Kidney glomerular epithelial cell (primary cell): ENCODE results near the gene PYGM.

Experiments used
- DNase-seq: peaks from one replicate; lab custom pipeline; 2025; lab: John Stamatoyannopoulos, UW

The PYGM gene

GRCh38 chr11:64767344-64768299, 7.8 kb upstream of the PYGM start:
- peak; percentile 52 for DNase-seq

GRCh38 chr11:64766881-64767280, 7.1 kb upstream of the PYGM start:
- DNase-seq: no peak

- DNase-seq: no peak
Measured at GRCh38 chr11:64765851-64766665, 6.3 kb upstream of the PYGM start.

DNA sequence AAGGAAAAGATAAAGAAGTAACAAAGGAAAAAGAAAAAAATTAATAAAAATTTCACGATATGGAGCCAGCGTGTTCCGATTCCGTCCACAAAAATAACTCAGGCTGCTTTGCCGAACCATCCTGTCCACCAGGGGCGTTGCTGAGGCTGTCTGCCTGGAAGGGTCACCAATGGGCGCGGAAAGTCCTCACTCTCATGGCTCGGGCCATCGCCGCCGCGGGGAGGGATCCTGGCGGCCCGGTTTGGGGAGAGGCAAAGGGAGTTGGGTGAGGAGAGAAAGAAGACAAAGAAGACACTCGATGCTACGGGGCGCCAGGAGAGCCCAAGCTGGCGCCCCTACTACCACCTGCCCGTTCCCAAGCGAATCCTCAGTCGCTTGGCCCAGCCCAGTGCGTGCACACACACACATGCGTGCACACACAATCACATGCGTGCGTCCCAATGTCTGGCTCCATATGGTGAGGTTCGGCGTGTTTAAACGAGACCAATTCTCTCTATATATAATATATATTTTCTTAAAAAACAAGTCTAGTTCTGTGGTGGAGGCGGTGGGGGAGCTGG, 5.6 kb upstream of the PYGM start:
- no peak for DNase-seq

DNA sequence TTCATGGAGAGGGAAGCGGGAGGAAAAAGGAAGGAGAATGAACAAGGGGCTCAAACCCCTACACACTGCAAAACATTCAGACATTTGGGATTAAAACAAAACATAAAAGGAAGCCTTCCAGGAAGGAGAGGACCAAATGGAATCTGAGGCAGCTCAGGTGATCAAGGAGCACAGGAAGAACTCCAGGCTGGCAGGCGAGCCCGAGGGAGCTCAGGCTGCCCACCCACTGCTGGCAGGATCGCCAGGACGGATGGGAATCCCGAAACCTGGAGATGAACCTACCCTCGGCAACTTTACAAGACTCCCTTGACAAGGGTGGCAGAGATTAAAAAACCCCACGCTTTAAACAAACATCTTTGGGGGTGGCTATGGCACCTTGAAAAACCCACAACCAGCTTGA, 5.0 kb upstream of the PYGM start:
- no peak for DNase-seq

- DNase-seq: no peak
Measured at GRCh38 chr11:64764040-64764611, 4.4 kb upstream of the PYGM start.

GRCh38 chr11:64763526-64764039, 3.8 kb upstream of the PYGM start:
- DNase-seq: no peak

GRCh38 chr11:64762674-64763525, 3.1 kb upstream of the PYGM start:
- DNase-seq: peak; percentile 86

- no peak for DNase-seq
Measured at GRCh38 chr11:64762277-64762673, 2.5 kb upstream of the PYGM start.

GRCh38 chr11:64760759-64761420, 1.1 kb upstream of the PYGM start:
- no peak for DNase-seq

GRCh38 chr11:64759131-64759721, 548 bp downstream of the PYGM start:
- no peak for DNase-seq

DNA sequence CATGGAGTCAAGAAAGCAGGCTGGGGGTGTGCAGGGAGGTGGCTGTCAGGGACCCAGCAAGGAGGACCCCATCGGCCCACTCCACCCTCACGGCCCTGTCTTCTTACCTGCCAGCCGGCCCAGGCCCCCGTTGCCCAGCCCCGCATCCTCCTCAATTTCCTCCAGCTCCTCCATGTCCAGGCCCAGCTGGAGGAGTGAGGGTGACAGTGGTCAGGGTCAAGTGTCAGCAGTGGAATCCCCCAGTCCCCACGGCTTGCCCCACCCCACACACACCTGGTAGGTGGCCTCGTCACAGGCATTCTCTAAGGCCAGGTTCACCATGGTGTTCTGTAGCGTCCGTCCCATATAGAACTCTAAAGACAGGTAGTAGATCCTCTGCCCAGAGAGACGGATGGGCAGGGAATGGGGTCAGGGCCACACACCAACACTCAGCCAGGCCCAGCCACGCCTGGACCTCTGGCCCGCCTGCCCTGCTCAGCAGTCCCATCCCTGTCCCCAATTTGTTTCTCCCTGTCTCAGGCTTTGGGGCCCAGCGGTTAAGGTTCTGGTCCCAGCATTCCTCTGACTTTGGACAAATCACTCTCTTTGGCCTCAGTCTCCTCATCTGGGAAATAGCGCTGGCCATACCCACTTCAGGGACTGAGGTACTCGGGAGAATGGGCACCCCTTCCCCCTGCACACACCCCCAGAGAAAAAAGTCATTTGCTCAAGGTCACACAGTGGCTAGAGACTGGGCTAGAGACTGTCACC, 1.3 kb downstream of the PYGM start:
- DNase-seq: no peak

DNA sequence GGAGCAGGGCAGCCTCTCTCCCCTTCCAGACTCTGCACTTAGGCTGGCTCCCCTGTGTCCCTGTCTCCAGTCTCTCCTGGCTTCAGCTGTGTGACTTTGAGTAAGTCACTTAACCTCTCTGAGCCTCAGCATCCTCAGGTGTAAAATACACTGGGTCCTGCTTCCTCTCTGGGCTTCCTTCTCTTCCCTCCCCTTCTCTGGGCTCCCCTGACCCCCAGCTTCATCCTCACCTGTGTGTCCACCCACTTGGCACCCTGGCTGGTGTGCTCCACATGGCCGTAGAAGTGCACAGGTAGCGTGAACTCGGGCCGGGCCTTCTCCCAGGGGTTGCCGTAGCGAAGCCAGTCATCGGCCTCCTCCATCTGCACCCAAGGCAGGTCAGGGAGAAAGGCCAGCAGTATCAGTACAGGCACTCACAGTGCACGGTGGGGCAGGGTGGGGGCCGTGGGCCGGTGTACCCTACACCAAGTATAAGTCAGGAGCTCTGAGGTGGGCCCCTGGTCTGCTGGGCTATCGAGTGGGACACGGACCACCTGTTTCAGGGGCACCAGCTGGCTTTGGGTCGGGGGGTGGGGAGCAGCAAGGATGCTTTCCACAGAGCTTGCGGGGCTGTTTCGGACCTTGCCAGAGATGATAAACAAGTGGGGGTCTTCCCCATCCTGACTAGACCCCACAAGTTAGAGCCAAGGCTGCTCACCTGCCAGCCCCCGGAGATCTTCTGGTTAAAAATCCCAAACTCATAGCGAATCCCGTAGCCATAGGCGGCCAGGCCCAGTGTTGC, 2.0 kb downstream of the PYGM start:
- DNase-seq: no peak

DNA sequence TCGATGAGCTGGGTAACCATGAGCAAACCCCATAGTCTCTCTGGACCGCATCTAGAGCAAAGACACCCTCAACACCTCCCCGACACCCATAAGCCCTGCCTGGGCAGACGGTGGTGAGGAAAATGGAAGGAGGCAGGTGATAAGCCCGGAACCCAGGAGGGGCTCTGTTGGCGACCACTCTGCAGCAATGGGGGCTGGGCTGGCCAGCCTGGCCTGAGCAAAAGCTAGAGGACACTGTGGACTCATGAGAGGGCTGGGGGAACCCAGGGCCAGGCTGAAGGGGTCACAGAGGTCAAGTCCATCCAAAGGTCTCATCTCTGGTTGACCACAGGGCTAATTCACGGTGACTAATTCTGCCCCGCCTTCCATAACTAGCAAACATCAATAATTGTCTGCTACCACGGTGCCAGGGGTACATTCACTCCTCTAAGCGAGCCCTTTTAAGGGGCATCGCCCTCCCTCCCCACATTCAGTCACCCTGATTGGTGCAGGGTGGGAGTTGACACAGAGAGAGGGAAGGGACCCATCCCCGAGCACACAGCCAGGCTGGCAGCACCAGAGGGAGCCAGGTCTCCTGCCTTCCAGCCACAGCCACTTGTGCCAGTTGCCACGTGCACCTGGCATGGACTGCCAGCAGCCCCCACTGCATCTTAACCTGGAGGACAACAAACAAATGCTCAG, 4.0 kb downstream of the PYGM start:
- no peak for DNase-seq

- no peak for DNase-seq
Measured at GRCh38 chr11:64754919-64755662, 4.7 kb downstream of the PYGM start.

GRCh38 chr11:64754124-64754918, 5.5 kb downstream of the PYGM start:
- no peak for DNase-seq
